Prostate gland (tissue), 2 donors: ENCODE measurements around the gene ACAA1. TPM values are rescaled to one million over a fixed set of nuclear protein-coding genes. Genes with fewer than 3 reads are reported as not detected.

Experiments used
- DNase-seq: peaks from one replicate; pipeline ENCODE4 v3.0.0-alpha.2; 2019; ENCODE audit warnings: low spot score
- H3K27ac ChIP-seq, 2 donors: fragments of 200-600 bp; sonication (generic); 2 replicates each; pipeline ENCODE4 v1.5.1; 2017 to 2019
- H3K27me3 ChIP-seq: fragments of 200-600 bp; sonication (generic); replicated peaks from 2 replicates; pipeline ENCODE4 v1.5.1; 2019; ENCODE audit not compliant: insufficient read depth
- H3K36me3 ChIP-seq, 2 donors: fragments of 200-600 bp; sonication (generic); 1 replicate in 1 of 2; 2 replicates in 1 of 2; pipeline versions ENCODE4 v1.5.1 to v1.8.1; 2017 to 2019
- H3K4me1 ChIP-seq: fragments of 200-600 bp; sonication (generic); replicated peaks from 2 replicates; pipeline ENCODE4 v1.5.1; 2019
- H3K4me3 ChIP-seq, 2 donors: fragments of 200-600 bp; sonication (generic); 2 replicates each; pipeline ENCODE4 v1.5.1; 2017 to 2019
- H3K9me3 ChIP-seq: fragments of 200-600 bp; sonication (generic); 2 replicates; pipeline ENCODE4 v1.5.1; 2017
- CTCF ChIP-seq, 4 experiments: fragments of 200-600 bp in 2 of 4; fragments of 450-650 bp in 2 of 4; sonication (generic) in 2 of 4; IDR thresholded peaks; 1 replicate in 3 of 4; 2 replicates in 1 of 4; pipeline ENCODE4 v1.5.1; 2016 to 2019; ENCODE audit warnings: antibody characterized with exemption in 4 of 4, mild to moderate bottlenecking in 2 of 4, moderate library complexity in 2 of 4
- POLR2A ChIP-seq: fragments of 450-650 bp; IDR thresholded peaks from one replicate; pipeline ENCODE4 v1.6.1; 2016; ENCODE audit warnings: antibody characterized with exemption, mild to moderate bottlenecking
- POLR2AphosphoS5 ChIP-seq: sonication (generic); formaldehyde crosslinking; IDR thresholded peaks from one replicate; pipeline ENCODE4 v1.6.1; 2017; ENCODE audit warnings: antibody characterized with exemption
- WGBS: methylation state at CpG from one replicate; pipeline ENCODE4 v1.1.5; 2018; 5-methylcytosine and 5-hydroxymethylcytosine counted together
- intact Hi-C: fragments of 100-400 bp; cut with DNase I; formaldehyde crosslinking; loops from one replicate; pipeline ENCODE4 v1.14.2; 2022
- total RNA-seq, 2 donors: library from RNA; depleted of rRNA; stranded (reverse); fragments of >200 nt; gene quantifications; one replicate each; pipeline ENCODE4 v1.1.0, GENCODE V29; 2016

Gene ACAA1
- total RNA-seq, 2 donors from 2014 or later = 89.8 to 112 TPM

GRCh38 chr3:38122712-38123290 is 14.1 kb downstream of the ACAA1 start:
- DNase-seq = no peak
- no peak overlapping the region for H3K27ac ChIP-seq
- no peaks in the 10 kb centered on the region for H3K9me3 ChIP-seq
- TF ChIP-seq POLR2A = no peak
- intact Hi-C loops = no loop called here
- H3K4me3 ChIP-seq = no peak overlapping the region
- 94% methylated on average over 9 of the region's 9 CpGs for WGBS
- H3K36me3 ChIP-seq = peaks cover 19 to 28% of the 10 kb centered on the region in 2 donors
- no peaks in the 10 kb centered on the region for H3K4me1 ChIP-seq
- no peaks in the 10 kb centered on the region for H3K27me3 ChIP-seq

- Histone ChIP-seq H3K27me3 (no peaks in the 10 kb centered on the region), H3K9me3 (no peaks in the 10 kb centered on the region), H3K4me3 (no peak overlapping the region), H3K4me1 (no peaks in the 10 kb centered on the region), H3K27ac (no peak overlapping the region), H3K36me3 (peaks cover 15 to 23% of the 10 kb centered on the region in 2 donors)
- intact Hi-C loops = no loop called here
- DNase-seq = no peak
- TF ChIP-seq CTCF (IDR thresholded peaks at IDR 0.05) (no peak), POLR2AphosphoS5 (no peak), POLR2A (no peak)
- WGBS = 93% methylated on average over 13 of the region's 13 CpGs
These were observed 15.0 kb downstream of the ACAA1 start for GRCh38 chr3:38121832-38122461.

DNA sequence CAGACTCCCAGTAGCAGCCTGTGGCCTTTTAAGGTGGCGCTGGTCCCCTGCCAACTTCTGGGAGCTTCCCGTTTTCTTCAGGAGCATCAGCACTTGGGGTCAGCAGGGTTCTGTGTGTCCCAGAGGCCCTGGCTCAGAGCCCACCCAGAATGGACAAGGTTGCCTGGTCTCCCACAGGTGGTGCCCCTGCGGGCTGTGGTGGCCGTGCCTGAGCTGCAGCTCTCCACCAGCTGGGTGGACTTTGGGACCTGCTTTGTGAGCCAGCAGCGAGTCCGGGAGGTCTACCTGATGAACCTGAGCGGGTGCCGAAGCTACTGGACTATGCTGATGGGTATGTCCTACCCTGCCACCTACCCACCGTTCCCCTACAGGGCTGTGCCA is 15.5 kb downstream of the ACAA1 start:
- no peak for DNase-seq
- H3K4me1 ChIP-seq = no peaks in the 10 kb centered on the region
- no peak overlapping the region for H3K4me3 ChIP-seq
- intact Hi-C loops = no loop called here
- H3K9me3 ChIP-seq = no peaks in the 10 kb centered on the region
- 91% methylated on average over 7 of the region's 9 CpGs for WGBS
- H3K27me3 ChIP-seq = no peaks in the 10 kb centered on the region
- peaks cover 11 to 22% of the 10 kb centered on the region in 2 donors for H3K36me3 ChIP-seq
- no peak overlapping the region for H3K27ac ChIP-seq
- no peak for TF ChIP-seq CTCF (IDR thresholded peaks at IDR 0.05)

DNA sequence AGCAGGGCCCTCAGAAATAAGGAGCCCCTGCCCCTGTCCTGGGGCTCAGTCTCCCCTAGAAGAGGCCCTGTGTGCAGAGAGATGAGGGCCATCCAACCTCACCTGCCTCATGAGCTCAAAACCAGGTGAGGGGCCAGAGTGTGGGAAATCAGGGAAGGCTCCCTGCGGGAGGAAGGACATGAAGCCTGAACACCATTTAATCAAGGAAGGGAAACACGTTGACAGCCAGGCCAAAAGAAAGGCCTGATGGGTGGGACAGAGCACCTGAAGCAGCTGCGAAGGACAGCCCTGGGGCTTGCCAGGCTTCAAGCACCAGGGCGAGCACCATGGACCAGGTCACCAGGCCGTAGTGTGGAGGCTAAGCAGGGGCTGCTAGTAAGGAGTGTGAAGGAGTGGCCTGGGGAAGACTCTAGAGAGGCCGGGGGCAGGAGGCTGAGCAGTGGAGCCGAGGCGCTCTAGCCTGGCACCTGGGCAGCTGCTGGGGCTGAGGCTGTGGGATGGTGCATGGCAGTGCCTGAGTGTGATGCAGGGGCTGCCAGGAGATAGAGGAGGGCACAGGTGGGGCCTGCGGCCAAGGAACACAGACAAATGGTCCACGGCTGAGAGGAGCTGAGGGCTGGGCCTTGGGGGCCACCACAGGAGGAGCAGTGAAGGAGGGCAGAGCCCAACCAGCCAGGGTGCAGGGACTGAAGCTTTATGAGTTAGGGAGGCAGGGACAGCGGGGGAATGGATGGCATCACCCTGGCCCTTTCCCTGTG is 16.1 kb downstream of the ACAA1 start:
- Histone ChIP-seq H3K4me1 (no peaks in the 10 kb centered on the region), H3K27ac (no peak overlapping the region), H3K36me3 (peaks cover 5 to 16% of the 10 kb centered on the region in 2 donors), H3K27me3 (no peaks in the 10 kb centered on the region), H3K9me3 (no peaks in the 10 kb centered on the region), H3K4me3 (no peak overlapping the region)
- no peak for DNase-seq
- intact Hi-C loops = no loop called here
- WGBS = 82% methylated on average over 11 of the region's 11 CpGs
- TF ChIP-seq POLR2AphosphoS5 (no peak), CTCF (IDR thresholded peaks at IDR 0.05) (no peak), POLR2A (no peak)

DNA sequence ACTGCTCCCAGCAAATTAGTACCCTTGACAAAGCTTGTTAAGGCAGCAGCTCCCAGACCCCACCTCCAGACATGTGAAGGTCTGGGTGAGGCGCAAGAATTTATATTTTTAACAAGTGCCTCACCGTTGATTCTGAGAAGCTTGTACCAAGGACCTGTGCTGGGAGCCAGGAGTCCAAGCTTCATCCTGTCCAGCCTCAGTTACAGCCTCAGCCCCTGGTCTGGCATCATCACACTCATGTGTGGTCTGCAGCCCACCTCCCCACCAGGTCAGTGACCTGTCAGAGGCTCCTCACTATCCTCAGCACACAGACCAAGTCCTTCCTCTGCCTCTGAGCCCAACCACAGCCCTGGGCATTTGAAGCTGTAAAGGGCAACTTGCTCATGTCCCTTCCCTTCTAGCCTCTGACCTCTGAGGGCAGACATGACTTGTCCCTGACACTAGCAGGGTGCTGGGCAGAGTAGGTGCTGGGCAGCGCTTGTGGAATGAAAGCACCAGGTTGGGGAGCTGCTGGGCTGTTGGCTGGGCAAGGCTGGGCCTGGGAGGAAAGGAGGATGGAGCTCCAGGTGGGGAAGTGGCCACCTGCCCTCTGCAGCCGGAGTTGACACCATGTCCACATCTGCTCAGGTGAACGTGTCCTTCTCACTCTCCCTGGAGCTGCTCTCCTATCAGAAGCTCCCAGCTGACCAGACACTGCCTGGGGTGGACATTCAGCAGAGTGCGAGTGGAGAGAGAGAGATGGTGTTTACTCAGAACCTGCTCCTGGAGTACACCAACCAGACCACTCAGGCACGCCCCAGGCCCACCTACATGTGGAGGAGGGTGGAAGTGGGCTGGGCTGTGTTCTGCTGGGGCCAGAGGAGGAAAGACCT is 16.9 kb downstream of the ACAA1 start:
- Histone ChIP-seq H3K27me3 (no peaks in the 10 kb centered on the region), H3K36me3 (peaks cover 0 to 11% of the 10 kb centered on the region in 2 donors), H3K4me3 (no peak overlapping the region), H3K27ac (no peak overlapping the region), H3K4me1 (no peaks in the 10 kb centered on the region), H3K9me3 (no peaks in the 10 kb centered on the region)
- no peak for DNase-seq
- WGBS = 86% methylated on average over 7 of the region's 7 CpGs
- intact Hi-C loops = loop anchor here (5.0 kb wide), 1 partner anchor 227 kb away; the partner anchor contains the start of gene XYLB
- no peak for TF ChIP-seq POLR2A
- TF ChIP-seq CTCF (IDR thresholded peaks at IDR 0.05) = no peak
- TF ChIP-seq POLR2AphosphoS5 = no peak
